SK-N-SH treated with all-trans-retinoic acid at 6 μM for 48 hours (cell line): ENCODE measurements around the gene BNC2.

Experiments used
- ATAC-seq: fragments of 200-7000 bp; cut with Tn5 transposase; 3 replicates; pipeline ENCODE4 v1.9.1; 2020; ENCODE audit warnings: mild to moderate bottlenecking, moderate library complexity
- ARNTL ChIP-seq: fragments of 450-650 bp; formaldehyde crosslinking; IDR thresholded peaks from 2 replicates; pipeline ENCODE4 v1.5.0; 2020; ENCODE audit warnings: low read depth, mild to moderate bottlenecking, moderate library complexity, borderline replicate concordance
- CSDC2 ChIP-seq: fragments of 250-450 bp; sonication (Bioruptor Pico); IDR thresholded peaks from 2 replicates; pipeline ENCODE4 v1.5.0; 2020; ENCODE audit warnings: mild to moderate bottlenecking, moderate library complexity
- ESRRG ChIP-seq: fragments of 250-450 bp; sonication (Bioruptor Pico); IDR thresholded peaks from 2 replicates; pipeline ENCODE4 v1.6.1; 2021; ENCODE audit warnings: mild to moderate bottlenecking
- GLIS3 ChIP-seq: fragments of 250-450 bp; sonication (Bioruptor Pico); IDR thresholded peaks from 2 replicates; pipeline ENCODE4 v1.5.0; 2020; ENCODE audit warnings: mild to moderate bottlenecking, moderate library complexity
- OSR1 ChIP-seq: fragments of 250-450 bp; sonication (Bioruptor Pico); IDR thresholded peaks from 2 replicates; pipeline ENCODE4 v1.8.0; 2022; ENCODE audit warnings: moderate library complexity, mild to moderate bottlenecking, inconsistent platforms
- RARB ChIP-seq: fragments of 250-450 bp; sonication (Bioruptor Pico); IDR thresholded peaks from 2 replicates; pipeline ENCODE4 v1.8.0; 2021; ENCODE audit warnings: mild to moderate bottlenecking, moderate library complexity
- SNAI2 ChIP-seq: fragments of 250-450 bp; sonication (Bioruptor Pico); IDR thresholded peaks from 2 replicates; pipeline ENCODE4 v1.5.0; 2020; ENCODE audit warnings: mild to moderate bottlenecking, moderate library complexity
- TCF4 ChIP-seq: fragments of 250-450 bp; sonication (Bioruptor Pico); IDR thresholded peaks from 2 replicates; pipeline ENCODE4 v1.8.0; 2021; ENCODE audit warnings: mild to moderate bottlenecking, moderate library complexity, borderline replicate concordance
- TOX ChIP-seq: fragments of 250-450 bp; sonication (Bioruptor Pico); IDR thresholded peaks from 2 replicates; pipeline ENCODE4 v1.8.0; 2021; ENCODE audit warnings: mild to moderate bottlenecking, moderate library complexity, borderline replicate concordance
- ZFP3 ChIP-seq: fragments of 250-450 bp; sonication (Bioruptor Pico); IDR thresholded peaks from 2 replicates; pipeline ENCODE4 v1.5.0; 2020; ENCODE audit warnings: mild to moderate bottlenecking, moderate library complexity
- ZFP30 ChIP-seq: fragments of 450-650 bp; formaldehyde crosslinking; IDR thresholded peaks from 2 replicates; pipeline ENCODE4 v1.5.0; 2022; ENCODE audit warnings: mild to moderate bottlenecking, moderate library complexity
- ZNF565 ChIP-seq: fragments of 450-650 bp; formaldehyde crosslinking; conservative IDR thresholded peaks from 2 replicates; pipeline ENCODE4 v1.5.0; 2020; ENCODE audit warnings: low read depth, mild to moderate bottlenecking, moderate library complexity
- TF ChIP-seq, protein P1 (sequence below): fragments of 250-450 bp; sonication (Bioruptor Pico); IDR thresholded peaks from 2 replicates; pipeline ENCODE4 v1.5.0; 2020; ENCODE audit warnings: mild to moderate bottlenecking, moderate library complexity
- TF ChIP-seq, protein P2 (sequence below): fragments of 250-450 bp; sonication (Bioruptor Pico); IDR thresholded peaks from 2 replicates; pipeline ENCODE4 v1.8.0; 2021; ENCODE audit warnings: low read depth, mild to moderate bottlenecking, moderate library complexity, borderline replicate concordance
- TF ChIP-seq, protein P3 (sequence below): fragments of 250-450 bp; sonication (Bioruptor Pico); IDR thresholded peaks from 2 replicates; pipeline ENCODE4 v1.5.1; 2021; ENCODE audit warnings: mild to moderate bottlenecking, moderate library complexity

Gene BNC2

DNA sequence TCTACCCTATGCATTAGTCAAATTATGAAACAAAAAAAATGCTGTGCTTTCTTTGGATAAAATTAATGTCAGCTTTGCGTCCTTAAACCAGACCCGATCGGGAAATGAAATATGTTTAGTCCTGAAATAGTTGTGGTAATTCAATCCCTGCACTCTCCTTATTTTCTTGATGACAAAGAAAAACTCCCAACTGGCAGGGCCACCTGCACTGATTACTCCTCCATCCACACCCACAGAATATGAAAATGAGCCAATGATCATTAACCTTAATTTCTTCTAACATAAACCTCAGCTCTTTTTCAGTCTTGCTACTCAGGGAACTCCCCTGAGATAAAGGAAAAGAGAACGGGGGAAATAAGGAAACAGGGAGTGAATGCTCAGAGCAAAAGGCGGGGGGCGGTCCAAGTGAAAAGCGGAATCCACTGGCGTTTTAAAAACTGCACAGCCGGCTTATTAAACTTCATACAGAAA, 245.3 kb downstream of the BNC2 start (continued):
- TF ChIP-seq, protein P1, sequence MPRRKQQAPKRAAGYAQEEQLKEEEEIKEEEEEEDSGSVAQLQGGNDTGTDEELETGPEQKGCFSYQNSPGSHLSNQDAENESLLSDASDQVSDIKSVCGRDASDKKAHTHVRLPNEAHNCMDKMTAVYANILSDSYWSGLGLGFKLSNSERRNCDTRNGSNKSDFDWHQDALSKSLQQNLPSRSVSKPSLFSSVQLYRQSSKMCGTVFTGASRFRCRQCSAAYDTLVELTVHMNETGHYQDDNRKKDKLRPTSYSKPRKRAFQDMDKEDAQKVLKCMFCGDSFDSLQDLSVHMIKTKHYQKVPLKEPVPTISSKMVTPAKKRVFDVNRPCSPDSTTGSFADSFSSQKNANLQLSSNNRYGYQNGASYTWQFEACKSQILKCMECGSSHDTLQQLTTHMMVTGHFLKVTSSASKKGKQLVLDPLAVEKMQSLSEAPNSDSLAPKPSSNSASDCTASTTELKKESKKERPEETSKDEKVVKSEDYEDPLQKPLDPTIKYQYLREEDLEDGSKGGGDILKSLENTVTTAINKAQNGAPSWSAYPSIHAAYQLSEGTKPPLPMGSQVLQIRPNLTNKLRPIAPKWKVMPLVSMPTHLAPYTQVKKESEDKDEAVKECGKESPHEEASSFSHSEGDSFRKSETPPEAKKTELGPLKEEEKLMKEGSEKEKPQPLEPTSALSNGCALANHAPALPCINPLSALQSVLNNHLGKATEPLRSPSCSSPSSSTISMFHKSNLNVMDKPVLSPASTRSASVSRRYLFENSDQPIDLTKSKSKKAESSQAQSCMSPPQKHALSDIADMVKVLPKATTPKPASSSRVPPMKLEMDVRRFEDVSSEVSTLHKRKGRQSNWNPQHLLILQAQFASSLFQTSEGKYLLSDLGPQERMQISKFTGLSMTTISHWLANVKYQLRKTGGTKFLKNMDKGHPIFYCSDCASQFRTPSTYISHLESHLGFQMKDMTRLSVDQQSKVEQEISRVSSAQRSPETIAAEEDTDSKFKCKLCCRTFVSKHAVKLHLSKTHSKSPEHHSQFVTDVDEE (CRISPR knock-in tag), result no peak
- TF ChIP-seq SNAI2 (CRISPR knock-in tag), result no peak
- TF ChIP-seq, protein P2, sequence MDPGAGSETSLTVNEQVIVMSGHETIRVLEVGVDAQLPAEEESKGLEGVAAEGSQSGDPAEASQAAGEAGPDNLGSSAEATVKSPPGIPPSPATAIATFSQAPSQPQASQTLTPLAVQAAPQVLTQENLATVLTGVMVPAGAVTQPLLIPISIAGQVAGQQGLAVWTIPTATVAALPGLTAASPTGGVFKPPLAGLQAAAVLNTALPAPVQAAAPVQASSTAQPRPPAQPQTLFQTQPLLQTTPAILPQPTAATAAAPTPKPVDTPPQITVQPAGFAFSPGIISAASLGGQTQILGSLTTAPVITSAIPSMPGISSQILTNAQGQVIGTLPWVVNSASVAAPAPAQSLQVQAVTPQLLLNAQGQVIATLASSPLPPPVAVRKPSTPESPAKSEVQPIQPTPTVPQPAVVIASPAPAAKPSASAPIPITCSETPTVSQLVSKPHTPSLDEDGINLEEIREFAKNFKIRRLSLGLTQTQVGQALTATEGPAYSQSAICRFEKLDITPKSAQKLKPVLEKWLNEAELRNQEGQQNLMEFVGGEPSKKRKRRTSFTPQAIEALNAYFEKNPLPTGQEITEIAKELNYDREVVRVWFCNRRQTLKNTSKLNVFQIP (CRISPR knock-in tag), result no peak

DNA sequence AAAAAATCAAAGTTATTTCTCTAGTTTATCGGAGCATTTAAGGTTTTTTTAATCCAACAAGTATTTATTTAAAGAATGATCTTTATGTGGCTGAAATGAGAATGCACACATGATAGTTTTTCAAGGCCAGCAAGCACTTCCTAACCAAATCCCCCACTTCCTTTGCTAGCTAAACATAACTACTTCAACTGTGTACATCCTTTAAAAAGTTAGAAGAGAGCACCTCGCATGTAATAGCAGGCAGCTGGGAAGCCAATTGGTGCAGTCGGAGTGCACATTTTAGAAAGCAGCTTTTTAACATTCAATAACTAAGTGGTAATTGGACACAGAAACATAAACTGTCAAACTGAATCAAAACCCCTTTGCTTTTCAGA, 245.7 kb downstream of the BNC2 start:
- ATAC-seq, result peak; percentile 12
- TF ChIP-seq CSDC2 (no peak), OSR1 (CRISPR knock-in tag) (no peak), GLIS3 (CRISPR knock-in tag) (no peak), ZFP30 (CRISPR knock-in tag) (no peak), ESRRG (no peak), ZFP3 (CRISPR knock-in tag) (no peak), ZNF565 (CRISPR knock-in tag) (no peak), ARNTL (CRISPR knock-in tag) (no peak), TOX (CRISPR knock-in tag) (no peak), TCF4 (CRISPR knock-in tag) (no peak), RARB (CRISPR knock-in tag) (no peak)
- TF ChIP-seq, protein P3, sequence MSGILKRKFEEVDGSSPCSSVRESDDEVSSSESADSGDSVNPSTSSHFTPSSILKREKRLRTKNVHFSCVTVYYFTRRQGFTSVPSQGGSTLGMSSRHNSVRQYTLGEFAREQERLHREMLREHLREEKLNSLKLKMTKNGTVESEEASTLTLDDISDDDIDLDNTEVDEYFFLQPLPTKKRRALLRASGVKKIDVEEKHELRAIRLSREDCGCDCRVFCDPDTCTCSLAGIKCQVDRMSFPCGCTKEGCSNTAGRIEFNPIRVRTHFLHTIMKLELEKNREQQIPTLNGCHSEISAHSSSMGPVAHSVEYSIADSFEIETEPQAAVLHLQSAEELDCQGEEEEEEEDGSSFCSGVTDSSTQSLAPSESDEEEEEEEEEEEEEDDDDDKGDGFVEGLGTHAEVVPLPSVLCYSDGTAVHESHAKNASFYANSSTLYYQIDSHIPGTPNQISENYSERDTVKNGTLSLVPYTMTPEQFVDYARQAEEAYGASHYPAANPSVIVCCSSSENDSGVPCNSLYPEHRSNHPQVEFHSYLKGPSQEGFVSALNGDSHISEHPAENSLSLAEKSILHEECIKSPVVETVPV (CRISPR knock-in tag), result no peak
- TF ChIP-seq, protein P2 (CRISPR knock-in tag), result no peak

DNA sequence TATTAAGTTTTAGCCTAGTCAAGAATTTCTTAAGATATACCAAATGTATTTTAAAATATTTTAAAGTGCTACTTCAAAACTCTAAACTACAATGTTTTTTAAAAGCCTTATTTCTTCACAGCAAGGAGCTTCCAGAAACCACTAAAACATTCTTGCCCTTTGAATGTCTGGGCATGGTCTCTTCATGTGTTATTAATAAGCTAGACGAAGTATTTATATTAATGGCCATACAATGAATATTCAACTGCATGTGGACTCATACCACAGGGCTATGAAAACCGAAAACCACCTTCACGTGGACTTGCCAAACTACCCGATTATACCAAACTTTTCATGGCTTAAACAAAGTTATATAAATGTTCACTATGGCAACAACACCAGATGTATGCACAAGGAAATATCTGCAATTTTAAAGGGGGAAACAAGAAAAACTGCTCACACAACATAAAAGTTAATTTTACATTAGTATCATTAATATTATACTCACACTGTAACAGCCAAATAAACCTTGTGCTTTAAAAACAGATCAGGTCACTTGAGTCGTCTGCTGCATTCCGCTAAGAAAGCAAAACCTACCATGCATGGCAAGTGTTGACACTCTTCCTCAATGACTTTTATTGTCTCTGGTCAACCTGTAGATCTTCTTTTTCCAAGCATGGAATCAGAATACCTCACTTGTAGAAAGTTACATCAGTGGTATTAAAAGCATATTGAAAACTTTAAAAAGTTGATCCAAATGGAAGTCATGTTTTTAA, 246.3 kb downstream of the BNC2 start:
- no peak for ATAC-seq
- no peak for TF ChIP-seq TOX (CRISPR knock-in tag)
- no peak for TF ChIP-seq ZFP3 (CRISPR knock-in tag)
- TF ChIP-seq, protein P3 (CRISPR knock-in tag), result no peak
- no peak for TF ChIP-seq ZFP30 (CRISPR knock-in tag)
- TF ChIP-seq ESRRG, result no peak
- TF ChIP-seq, protein P2 (CRISPR knock-in tag), result no peak
